Upper lobe of right lung (tissue), 1 donor: Measurements from ENCODE around the gene NEURL1B. TPM values are rescaled to one million over a fixed set of nuclear protein-coding genes. Genes with fewer than 3 reads are reported as not detected.

Experiments used
- ATAC-seq: fragments of 200-7000 bp; cut with Tn5 transposase; one replicate; pipeline ENCODE4 v1.9.1; 2020; ENCODE audit warnings: mild to moderate bottlenecking, moderate library complexity
- DNase-seq: peaks from one replicate; pipeline ENCODE4 v3.0.0-alpha.2; 2020
- H3K27ac ChIP-seq: fragments of 200-600 bp; one replicate; pipeline ENCODE4 v1.8.0; 2022
- H3K27me3 ChIP-seq: fragments of 200-600 bp; one replicate; pipeline ENCODE4 v1.8.0; 2022; ENCODE audit warnings: mild to moderate bottlenecking
- H3K36me3 ChIP-seq: fragments of 200-600 bp; one replicate; pipeline ENCODE4 v1.8.0; 2022
- H3K4me1 ChIP-seq: fragments of 200-600 bp; one replicate; pipeline ENCODE4 v1.8.0; 2022
- H3K4me3 ChIP-seq: fragments of 200-600 bp; one replicate; pipeline ENCODE4 v1.8.0; 2022; ENCODE audit warnings: mild to moderate bottlenecking
- H3K9me3 ChIP-seq: fragments of 200-600 bp; one replicate; pipeline ENCODE4 v1.8.0; 2022
- intact Hi-C: fragments of 100-400 bp; cut with DNase I; formaldehyde crosslinking; loops from one replicate; pipeline ENCODE4 v1.11.0; 2022
- total RNA-seq: library from RNA; stranded (reverse); fragmentation: NEBNext Ultra II Directional; extraction: Animal tissue kit (Norgen Biotek cat#: 25700); gene quantifications from one replicate; pipeline ENCODE4 v1.2.1, GENCODE V29; 2021
- TF ChIP-seq, protein P1 (sequence below): fragments of 200-600 bp; IDR thresholded peaks from one replicate; pipeline ENCODE4 v1.8.0; 2022; ENCODE audit warnings: antibody characterized with exemption
- donor health status: DM: no; HTN: yes; CAD: no; lungs with severe emphysema.

The NEURL1B gene
- total RNA-seq, 1 donor from 2014 or later: 25.0 TPM

DNA sequence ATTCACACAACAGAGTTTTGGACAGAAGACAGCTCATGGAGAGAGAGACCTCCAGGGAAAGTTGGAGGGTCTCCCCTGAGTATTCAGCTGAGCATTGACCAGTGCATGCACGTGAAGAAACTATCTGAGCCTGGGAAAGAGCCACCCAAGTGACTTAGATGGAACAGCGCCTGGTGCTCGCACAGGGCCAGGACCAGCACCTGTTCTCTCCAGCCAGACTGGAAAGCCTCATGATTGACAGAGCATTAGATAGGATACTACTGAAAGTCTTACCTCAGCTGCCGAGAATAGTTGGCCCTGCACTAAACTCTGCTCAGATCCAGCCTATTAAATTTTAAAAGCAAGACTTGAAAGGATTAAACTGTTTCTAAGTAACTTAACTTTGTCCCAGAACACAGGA is 28.3 kb upstream of the NEURL1B start:
- no peak for DNase-seq
- Histone ChIP-seq H3K27me3 (no peaks in the 10 kb centered on the region), H3K36me3 (no peaks in the 10 kb centered on the region), H3K27ac (no peak overlapping the region), H3K9me3 (no peaks in the 10 kb centered on the region), H3K4me1 (no peaks in the 10 kb centered on the region), H3K4me3 (no peak overlapping the region)
- TF ChIP-seq, protein P1, sequence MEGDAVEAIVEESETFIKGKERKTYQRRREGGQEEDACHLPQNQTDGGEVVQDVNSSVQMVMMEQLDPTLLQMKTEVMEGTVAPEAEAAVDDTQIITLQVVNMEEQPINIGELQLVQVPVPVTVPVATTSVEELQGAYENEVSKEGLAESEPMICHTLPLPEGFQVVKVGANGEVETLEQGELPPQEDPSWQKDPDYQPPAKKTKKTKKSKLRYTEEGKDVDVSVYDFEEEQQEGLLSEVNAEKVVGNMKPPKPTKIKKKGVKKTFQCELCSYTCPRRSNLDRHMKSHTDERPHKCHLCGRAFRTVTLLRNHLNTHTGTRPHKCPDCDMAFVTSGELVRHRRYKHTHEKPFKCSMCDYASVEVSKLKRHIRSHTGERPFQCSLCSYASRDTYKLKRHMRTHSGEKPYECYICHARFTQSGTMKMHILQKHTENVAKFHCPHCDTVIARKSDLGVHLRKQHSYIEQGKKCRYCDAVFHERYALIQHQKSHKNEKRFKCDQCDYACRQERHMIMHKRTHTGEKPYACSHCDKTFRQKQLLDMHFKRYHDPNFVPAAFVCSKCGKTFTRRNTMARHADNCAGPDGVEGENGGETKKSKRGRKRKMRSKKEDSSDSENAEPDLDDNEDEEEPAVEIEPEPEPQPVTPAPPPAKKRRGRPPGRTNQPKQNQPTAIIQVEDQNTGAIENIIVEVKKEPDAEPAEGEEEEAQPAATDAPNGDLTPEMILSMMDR: no peak
- intact Hi-C loops: no loop called here
- ATAC-seq: no peak

DNA sequence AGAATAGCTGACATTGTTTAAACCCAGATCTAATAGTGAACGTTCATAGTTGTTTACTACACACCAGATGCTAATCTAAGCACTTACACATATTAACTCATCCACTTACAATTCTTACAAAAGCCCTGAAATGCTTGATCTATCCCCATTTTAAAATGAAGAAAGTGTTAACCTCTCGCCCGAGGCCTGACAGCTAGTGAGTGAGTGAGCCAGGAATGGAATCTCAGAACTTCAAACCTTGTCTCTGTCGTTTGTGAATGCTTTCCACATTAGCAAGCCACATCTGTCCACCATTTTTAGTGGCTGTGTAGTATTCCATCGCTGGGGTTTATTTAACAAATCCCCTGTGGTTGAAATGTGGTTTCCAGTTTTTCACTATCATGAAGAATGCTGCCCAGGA is 24.9 kb upstream of the NEURL1B start:
- H3K27ac ChIP-seq: no peak overlapping the region
- no peak overlapping the region for H3K4me3 ChIP-seq
- no peaks in the 10 kb centered on the region for H3K9me3 ChIP-seq
- no peaks in the 10 kb centered on the region for H3K36me3 ChIP-seq
- TF ChIP-seq, protein P1: no peak
- no peaks in the 10 kb centered on the region for H3K27me3 ChIP-seq
- ATAC-seq (no peak), DNase-seq (no peak)
- no peaks in the 10 kb centered on the region for H3K4me1 ChIP-seq
- intact Hi-C loops: no loop called here

DNA sequence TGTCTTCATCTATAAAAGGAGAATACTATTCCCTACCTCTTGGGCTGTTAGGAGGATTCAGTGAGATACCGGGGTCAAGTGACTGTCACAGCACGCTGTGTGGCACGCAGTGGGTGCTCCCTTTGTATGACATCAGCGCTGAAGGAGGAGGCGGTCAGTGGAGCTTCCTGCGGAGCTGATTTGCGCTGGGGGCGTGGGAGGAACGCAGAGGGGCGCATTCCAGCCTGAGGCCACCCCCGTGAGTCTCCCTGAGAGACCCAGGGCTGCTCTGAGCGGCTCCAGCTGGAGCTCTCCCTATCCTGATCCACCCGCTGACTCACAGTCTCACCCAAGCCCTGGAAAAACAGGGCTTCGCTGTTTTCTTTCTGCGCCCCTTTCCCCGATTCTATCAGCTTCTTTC is 24.3 kb upstream of the NEURL1B start:
- Histone ChIP-seq H3K36me3 (no peaks in the 10 kb centered on the region), H3K9me3 (no peaks in the 10 kb centered on the region), H3K27ac (no peak overlapping the region), H3K27me3 (no peaks in the 10 kb centered on the region), H3K4me1 (no peaks in the 10 kb centered on the region), H3K4me3 (no peak overlapping the region)
- TF ChIP-seq, protein P1: no peak
- intact Hi-C loops: no loop called here
- peak; percentile 42 for ATAC-seq
- no peak for DNase-seq

DNA sequence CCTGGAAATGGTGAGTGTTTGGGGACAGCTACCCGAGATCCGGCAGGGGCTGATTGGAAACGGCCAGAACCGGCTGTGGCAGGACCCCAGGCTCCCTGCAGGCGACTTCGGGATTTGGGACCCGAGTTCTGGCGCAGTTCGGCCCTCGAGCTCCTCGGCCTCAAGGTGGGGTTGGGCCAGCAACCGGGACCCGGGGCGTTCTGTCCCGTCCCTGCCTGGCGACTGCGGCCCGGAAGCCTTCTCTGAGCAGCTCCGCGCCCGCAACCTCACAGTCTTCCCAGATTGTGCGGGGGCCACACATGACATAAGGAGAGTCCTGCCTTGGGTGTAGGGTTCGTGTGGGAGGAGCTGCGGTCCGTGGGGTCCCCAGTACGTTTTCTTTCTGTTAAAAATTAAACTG is 23.2 kb upstream of the NEURL1B start:
- Histone ChIP-seq H3K36me3 (no peaks in the 10 kb centered on the region), H3K9me3 (no peaks in the 10 kb centered on the region), H3K27me3 (no peaks in the 10 kb centered on the region), H3K4me1 (no peaks in the 10 kb centered on the region), H3K4me3 (no peak overlapping the region), H3K27ac (no peak overlapping the region)
- DNase-seq: peak; percentile 46
- TF ChIP-seq, protein P1: no peak
- ATAC-seq: no peak
- intact Hi-C loops: no loop called here

DNA sequence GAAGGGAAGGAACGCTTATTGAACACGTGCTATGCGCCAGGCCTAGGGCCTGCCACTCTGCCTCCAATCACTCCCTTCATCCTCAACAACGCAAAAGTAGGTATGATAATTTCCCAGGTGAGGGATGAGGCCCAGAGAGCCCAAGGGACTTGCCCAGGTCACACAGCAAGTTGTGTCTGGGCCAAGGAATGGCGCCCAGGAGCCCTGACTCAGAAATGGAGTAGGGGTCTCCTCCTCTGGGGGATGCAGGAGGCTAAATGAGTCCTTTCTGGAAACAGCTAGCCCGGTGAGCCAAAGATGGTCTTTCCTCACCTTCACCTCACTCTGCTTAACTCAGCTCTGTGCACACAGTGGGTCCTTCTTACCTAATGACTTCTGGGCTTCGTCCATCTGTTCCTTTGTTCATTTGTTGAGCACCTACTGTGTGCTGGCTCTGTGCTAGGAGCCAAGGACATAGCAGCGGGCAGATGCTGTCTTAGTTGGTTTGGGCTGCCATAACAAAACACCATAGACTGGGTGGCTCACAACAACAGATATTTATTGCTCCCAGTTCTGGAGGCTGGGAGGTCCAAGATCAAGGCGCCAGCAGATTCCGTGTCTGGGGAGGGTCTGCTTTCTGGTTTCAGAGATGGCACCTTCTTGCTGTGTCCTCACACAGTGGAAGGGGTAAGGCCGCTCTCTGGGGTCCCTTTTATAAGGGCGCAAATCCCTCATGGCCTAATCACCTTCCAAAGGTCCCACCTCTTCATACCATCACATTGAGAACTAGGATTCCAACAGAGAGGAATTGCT is 22.3 kb upstream of the NEURL1B start:
- TF ChIP-seq, protein P1: no peak
- H3K4me1 ChIP-seq: no peaks in the 10 kb centered on the region
- H3K27me3 ChIP-seq: no peaks in the 10 kb centered on the region
- H3K9me3 ChIP-seq: no peaks in the 10 kb centered on the region
- DNase-seq: peak; percentile 39
- H3K27ac ChIP-seq: no peak overlapping the region
- H3K4me3 ChIP-seq: no peak overlapping the region
- ATAC-seq: no peak
- intact Hi-C loops: no loop called here
- no peaks in the 10 kb centered on the region for H3K36me3 ChIP-seq
